CD4-positive, alpha-beta T cell treated with Interferon gamma for 1 hour (primary cell): ENCODE results near the gene RASAL2.
"Not testable (repeated sequence)": the region's sequence is repeated elsewhere in the genome, so short reads cannot be mapped to it uniquely, and the experiment has no call there.

Source experiments
- DNase-seq: peaks from one replicate; pipeline ENCODE4 v3.0.0-alpha.2; 2020

The RASAL2 gene

GRCh38 chr1:178354816-178355215, 260.9 kb downstream of the RASAL2 start:
- no peak for DNase-seq

GRCh38 chr1:178356299-178356698, 262.4 kb downstream of the RASAL2 start:
- no peak for DNase-seq

DNA sequence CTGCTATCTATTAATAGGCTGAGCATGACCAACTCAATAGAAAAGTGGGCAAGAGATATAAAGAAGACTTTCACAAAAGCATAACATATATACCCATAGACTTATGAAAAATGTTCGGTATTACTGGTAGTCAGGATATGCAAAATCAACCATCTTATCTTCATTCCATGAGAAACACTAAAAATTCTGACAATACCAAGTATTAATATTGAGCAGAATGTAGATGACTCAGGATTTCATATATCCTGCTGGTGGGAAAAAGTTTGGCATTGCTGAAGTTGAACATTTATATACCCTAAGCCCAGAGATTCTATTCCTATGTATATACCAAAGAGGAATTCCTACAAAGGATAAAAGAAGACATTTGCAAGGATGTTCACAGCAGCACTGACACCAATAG, 264.6 kb downstream of the RASAL2 start:
- no peak for DNase-seq

DNA sequence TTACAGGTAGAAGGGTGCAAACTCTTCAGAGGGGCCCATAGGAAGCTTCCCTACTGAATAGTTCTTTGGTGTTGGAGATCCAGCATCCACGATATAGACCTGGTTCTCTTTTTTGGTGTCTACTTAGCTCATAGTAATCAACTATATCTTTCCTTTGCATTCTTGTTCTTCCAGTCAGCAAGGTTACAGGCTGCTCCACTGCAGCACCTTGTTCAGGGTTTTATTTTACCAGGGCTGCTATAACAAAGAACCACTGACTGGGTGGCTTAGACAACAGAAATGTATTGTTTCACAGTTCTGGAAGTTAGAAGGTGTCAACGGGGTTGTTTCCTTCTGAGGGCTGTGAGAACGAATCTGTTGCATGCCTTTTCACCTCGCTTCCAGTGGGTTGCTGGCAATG, 266.5 kb downstream of the RASAL2 start:
- no peak for DNase-seq

- DNase-seq = no peak
Observed at GRCh38 chr1:178361847-178362246, 267.9 kb downstream of the RASAL2 start.

GRCh38 chr1:178362747-178363146, 268.8 kb downstream of the RASAL2 start:
- no peak for DNase-seq

DNA sequence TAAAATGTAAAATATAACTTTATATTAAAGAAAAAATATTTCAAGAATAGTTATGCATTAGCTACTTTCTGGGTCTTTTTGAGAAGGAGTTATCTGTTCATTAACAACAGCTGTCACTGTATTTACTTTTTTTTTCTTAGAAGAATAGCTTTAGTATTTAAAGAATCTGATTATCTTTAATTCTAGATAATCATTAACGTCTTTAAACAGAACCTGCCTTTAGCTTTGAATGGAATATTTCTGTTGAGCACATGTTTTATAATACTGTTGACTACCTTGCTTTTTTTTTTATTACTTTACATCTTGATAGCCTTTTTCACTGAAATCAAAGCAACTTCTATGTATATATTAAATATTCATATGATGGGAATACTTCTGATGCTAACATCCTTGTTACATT, 270.9 kb downstream of the RASAL2 start:
- no peak for DNase-seq

DNA sequence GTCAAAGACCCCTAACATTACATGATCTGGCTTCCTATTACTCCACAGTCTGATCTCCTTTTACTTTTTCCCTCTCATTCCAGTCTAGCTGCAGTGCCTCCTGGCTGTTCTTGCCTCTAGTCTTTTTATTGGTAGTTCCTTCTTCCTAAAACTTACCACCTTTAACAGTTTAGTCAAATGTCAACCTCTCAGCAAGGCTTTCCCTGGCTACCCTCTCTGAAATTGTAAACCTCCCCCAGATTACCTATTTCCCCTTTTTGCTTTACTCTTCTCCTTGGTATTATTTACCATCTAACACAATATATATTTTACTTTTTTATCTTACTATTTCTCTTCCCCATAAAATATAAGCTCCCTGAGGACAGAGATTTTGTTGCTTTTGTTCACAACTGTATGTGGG, 273.2 kb downstream of the RASAL2 start:
- no peak for DNase-seq

- DNase-seq = no peak
Observed at GRCh38 chr1:178368208-178368607, 274.3 kb downstream of the RASAL2 start.

GRCh38 chr1:178371235-178371634, 277.3 kb downstream of the RASAL2 start:
- no peak for DNase-seq

DNA sequence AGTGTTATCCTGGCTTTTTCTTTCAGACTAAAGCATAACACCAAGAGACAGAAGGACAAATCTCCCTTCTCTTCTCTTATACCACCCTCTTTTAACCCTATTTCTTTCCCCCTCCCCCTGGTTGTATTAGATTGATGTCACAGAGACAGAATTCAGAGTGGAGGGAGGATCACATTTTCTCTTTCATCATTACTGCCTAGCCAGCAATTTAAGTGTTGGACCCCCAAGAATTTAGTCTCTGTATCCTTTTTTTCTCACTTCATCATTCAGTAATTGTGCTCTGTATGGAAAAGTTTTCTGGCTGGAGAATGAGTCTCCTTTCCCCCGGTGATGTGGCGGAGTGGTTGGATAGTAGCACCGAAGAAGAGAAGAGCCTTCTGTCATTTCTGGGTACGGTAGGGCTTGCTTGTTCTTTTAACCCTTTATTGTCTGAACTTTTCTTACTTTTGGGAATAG, 278.1 kb downstream of the RASAL2 start:
- no peak for DNase-seq

- no peak for DNase-seq
Observed at GRCh38 chr1:178374016-178374415, 280.1 kb downstream of the RASAL2 start.

DNA sequence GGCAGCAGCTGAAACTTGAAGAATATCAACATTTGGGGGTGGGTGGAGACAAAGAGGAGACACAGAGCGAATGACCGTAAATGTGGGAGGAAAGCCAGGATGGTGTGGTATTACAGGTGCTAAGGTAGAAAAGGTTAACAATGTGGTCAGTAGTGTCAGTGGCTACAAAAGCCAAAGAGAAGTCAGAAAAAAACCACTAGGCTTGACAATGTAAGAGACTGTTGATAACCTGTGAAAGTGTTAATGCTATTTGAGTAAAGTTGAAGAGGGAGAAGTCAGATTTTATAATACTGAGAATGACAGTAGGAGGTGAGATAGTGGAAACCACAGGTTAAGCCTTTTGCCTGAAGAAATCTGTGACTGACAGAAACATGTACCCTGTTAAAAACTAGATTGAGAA, 282.1 kb downstream of the RASAL2 start:
- DNase-seq = no peak

- no peak for DNase-seq
Observed at GRCh38 chr1:178379807-178380206, 285.9 kb downstream of the RASAL2 start.

DNA sequence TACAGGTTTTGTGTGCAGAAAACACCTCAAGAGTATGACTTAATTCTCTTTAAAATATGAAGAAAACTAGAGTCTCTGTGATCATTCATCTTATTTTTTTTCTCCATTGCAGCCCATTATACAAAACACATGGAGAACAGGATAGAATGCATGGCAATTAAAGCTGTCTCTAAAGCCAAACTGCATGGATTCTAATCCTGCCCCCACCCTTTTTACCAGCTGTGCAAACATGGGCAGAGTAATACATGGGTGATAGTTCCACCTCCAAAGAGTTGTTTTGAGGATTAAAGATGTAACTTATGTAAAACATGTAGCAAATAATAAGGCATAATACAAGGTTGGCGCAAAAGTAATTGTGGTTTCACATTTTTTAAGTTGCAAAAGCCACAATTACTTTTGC, 288.5 kb downstream of the RASAL2 start:
- DNase-seq = no peak

DNA sequence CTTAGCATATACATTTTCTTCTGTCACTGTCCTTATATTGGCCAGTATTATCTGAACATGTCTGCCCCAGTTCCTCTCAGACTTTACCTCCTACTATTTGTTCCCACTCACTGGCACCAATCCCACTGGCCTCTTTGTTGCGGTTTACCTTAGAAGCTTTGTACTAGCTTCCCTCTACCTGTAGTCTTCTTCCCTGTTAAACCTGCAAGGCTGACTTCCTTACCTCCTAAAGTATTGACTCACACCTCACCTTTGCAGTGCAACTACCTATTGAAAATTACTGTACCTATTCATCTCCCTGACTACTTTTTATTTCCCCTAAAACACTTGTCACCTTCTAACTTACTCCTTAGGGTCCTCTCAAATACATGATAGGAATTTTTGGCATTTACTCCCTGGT, 291.8 kb downstream of the RASAL2 start:
- no peak for DNase-seq

GRCh38 chr1:178388418-178389145, 294.7 kb downstream of the RASAL2 start:
- no peak for DNase-seq

- no peak for DNase-seq
Observed at GRCh38 chr1:178389441-178389840, 295.5 kb downstream of the RASAL2 start.

DNA sequence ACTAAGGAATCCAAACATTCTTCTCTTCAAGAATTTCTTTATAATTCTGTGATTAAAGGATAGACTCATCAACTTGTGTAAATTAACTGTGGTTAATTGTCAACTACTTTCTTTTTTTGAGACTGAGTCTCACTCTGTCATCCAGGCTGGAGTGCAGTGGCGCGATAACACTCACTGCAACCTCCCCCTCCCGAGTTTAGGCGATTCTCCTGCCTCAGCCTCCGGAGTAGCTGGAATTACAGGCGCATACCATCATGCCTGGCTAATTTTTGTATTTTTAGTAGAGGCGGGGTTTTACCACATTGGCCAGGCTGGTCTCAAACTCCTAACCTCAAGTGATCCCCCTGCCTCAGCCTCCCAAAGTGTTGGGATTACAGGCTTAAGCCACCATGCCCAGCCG, 296.4 kb downstream of the RASAL2 start:
- not testable (repeated sequence) for DNase-seq

DNA sequence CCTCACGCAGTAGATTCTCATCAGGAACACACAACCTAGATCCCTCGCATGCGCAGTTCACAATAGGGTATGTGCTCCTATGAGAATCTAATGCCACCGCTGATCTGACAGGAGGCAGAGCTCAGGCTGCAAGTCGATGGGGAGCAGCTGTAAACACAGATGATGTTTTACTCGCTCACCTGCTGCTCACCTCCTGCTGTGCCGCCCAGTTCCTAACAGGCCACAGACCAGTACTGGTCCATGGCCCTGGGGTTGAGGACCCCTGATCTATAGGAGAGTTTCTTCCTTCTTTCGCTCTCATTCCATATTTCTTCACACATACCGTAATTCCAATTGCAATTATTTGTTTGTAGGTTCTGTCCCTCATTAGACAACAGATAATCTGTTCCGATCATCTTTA, 299.5 kb downstream of the RASAL2 start:
- DNase-seq = no peak

DNA sequence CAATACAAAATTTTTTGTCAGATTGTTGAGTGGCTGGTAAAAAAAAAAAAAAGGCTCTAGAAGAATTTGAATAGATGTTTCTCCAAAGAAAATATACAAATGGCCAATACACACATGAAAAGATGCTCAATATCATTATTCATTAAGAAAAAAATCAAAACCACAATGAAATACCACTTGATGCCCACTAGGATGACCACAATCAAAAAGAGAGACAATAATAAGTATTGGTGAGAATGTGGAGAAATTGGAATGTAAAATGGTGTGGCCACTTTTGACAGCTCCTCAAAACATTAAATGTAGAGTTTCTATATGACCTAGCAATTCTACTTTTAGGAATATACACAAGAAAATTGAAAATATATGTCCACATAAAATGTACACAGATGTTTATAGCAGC, 302.9 kb downstream of the RASAL2 start:
- no peak for DNase-seq

- DNase-seq = no peak
Observed at GRCh38 chr1:178397678-178398077, 303.8 kb downstream of the RASAL2 start.

- no peak for DNase-seq
Observed at GRCh38 chr1:178399177-178399728, 305.3 kb downstream of the RASAL2 start.

GRCh38 chr1:178405137-178405536, 311.2 kb downstream of the RASAL2 start:
- DNase-seq = no peak

- no peak for DNase-seq
Observed at GRCh38 chr1:178407215-178407614, 313.3 kb downstream of the RASAL2 start.
